ENCODE data around the gene ERMAP. TPM values are rescaled to one million over a fixed set of nuclear protein-coding genes. Genes with fewer than 3 reads are reported as not detected.
"Not testable (repeated sequence)": the region's sequence is repeated elsewhere in the genome, so short reads cannot be mapped to it uniquely, and the experiment has no call there.

The ERMAP gene
- total and polyA plus RNA-seq, 3 donors from 2014 or later: 10.6 to 14.0 (median 11.7) TPM

GRCh38 chr1:42806171-42806570, 10.8 kb upstream of the ERMAP start:
- Histone ChIP-seq H3K27me3 (no peaks in the 10 kb centered on the region), H3K27ac (no peak overlapping the region), H3K9me3 (no peaks in the 10 kb centered on the region), H3K4me1 (no peaks in the 10 kb centered on the region), H3K4me3 (no peak overlapping the region), H3K36me3 (ENCODE audit: low read depth, missing control alignments) (no peaks in the 10 kb centered on the region)
- TF ChIP-seq POLR2A (IDR thresholded peaks at IDR 0.05) (no peak), CTCF (IDR thresholded peaks at IDR 0.05) (no peak)
- intact Hi-C loops (cut with DNase I; ENCODE audit: low total_unique reads): no loop called here
- DNase-seq: no peak

DNA sequence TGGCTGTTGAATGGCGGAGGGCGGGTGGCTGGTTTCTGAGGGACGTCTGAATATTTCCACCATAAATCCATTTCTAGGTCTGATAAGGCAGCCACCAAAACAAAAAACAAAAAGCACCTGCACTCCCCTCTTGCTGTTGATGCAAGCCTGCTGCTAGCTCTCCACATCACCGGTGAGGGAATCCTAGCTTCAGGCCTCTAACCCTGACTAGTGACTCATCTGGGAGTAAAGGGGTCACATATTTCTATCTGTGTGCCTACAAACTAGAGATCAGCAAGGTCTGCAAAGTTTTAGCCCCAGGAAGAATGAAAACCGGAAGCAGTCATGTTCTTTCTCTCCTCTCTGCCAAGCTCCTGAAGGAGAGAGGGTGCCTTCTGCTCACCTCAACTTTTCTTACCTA, 10.3 kb upstream of the ERMAP start:
- Histone ChIP-seq H3K27ac (no peak overlapping the region), H3K9me3 (no peaks in the 10 kb centered on the region), H3K36me3 (ENCODE audit: low read depth, missing control alignments) (no peaks in the 10 kb centered on the region), H3K27me3 (no peaks in the 10 kb centered on the region), H3K4me1 (no peaks in the 10 kb centered on the region), H3K4me3 (no peak overlapping the region)
- no peak for TF ChIP-seq CTCF (IDR thresholded peaks at IDR 0.05)
- TF ChIP-seq POLR2A (IDR thresholded peaks at IDR 0.05): no peak
- DNase-seq: no peak
- WGBS, 2 donors: 85 to 87% methylated on average over 5 of the region's 5 CpGs
- intact Hi-C loops (cut with DNase I; ENCODE audit: low total_unique reads): no loop called here

DNA sequence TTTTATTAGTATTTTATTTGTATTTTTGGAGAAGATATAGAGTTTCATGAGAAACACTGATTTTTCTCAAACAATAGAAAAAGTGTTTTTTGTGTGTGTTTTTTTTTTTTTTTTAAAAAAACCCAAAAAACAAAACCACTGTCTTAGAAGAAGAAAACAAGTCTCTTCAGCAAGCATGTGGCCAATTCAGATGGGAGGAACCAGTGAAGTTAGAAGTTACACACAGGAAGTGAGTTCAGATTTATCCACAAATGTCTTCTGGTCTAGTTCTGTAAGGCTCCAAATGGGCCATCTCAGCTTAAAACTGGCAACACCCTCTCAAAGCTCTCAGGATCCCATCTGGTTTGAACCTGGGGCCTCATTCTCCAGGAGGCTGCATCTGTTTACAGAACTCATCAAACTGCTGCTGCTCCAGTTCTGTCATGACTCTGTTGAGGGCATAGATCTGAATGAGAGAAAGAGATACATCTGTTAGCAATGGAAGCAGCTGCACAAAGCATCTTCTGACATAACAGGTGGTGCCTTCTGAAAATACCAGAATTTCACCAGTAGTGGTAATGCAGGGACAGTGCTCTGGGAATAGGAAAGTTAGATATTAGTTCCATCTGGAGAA, 9.8 kb upstream of the ERMAP start:
- Histone ChIP-seq H3K27ac (no peak overlapping the region), H3K36me3 (ENCODE audit: low read depth, missing control alignments) (no peaks in the 10 kb centered on the region), H3K9me3 (no peaks in the 10 kb centered on the region), H3K27me3 (no peaks in the 10 kb centered on the region), H3K4me1 (no peaks in the 10 kb centered on the region), H3K4me3 (no peak overlapping the region)
- intact Hi-C loops (cut with DNase I; ENCODE audit: low total_unique reads): no loop called here
- TF ChIP-seq CTCF (IDR thresholded peaks at IDR 0.05) (no peak), POLR2A (IDR thresholded peaks at IDR 0.05) (no peak)
- no peak for DNase-seq

DNA sequence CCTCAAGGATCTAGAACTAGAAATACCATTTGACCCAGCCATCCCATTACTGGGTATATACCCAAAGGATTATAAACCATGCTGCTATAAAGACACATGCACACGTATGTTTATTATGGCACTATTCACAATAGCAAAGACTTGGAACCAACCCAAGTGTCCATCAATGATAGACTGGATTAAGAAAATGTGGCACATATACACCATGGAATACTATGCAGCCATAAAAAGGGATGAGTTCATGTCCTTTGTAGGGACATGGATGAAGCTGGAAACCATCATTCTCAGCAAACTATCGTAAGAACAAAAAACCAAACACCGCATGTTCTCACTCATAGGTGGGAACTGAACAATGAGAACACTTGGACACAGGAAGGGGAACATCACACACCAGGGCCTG, 2.1 kb upstream of the ERMAP start:
- not testable (repeated sequence) for H3K27me3 ChIP-seq, H3K9me3 ChIP-seq

DNA sequence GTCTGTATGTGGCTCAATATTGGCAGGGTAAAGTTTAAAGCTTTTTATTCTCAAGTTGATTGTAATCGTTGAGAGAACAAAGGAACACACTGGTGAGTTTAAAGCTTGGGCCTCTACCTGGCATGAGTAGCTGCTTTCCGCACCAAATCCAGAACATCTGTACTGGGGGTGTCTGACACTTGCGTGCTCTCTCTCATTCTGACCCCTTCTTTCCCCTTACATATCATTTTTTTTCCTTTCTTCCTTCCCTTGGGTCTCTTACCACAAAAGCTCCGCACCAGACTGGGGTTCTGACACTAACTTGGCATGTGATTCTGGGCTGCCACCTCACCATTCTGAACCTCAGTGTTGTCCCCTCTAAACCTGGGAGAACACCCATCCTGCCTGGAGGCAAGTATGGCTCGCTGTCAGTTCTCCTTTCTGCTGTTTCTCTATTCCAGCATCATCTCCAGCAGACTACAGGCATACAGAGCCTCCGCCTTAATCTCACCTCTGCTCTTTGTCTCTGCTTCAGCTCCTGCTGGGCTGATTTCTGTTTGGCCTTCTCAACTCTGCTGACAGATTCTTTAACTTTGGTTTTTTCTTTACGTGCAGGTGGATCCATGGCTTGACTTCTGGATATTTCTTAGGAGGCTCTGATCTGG, 859 bp upstream of the ERMAP start:
- intact Hi-C loops (cut with DNase I; ENCODE audit: low total_unique reads): no loop called here
- WGBS, 2 donors: 16 to 19% methylated on average over 7 of the region's 7 CpGs

More for the DNA sequence above, 2.1 kb upstream of the ERMAP start:
- H3K27ac ChIP-seq; H3K4me1 ChIP-seq; DNase-seq; H3K4me3 ChIP-seq; intact Hi-C loops (cut with DNase I; ENCODE audit: low total_unique reads); H3K36me3 ChIP-seq (ENCODE audit: low read depth, missing control alignments): not testable (repeated sequence)
- WGBS, 2 donors: 95% methylated on average over 2 of the region's 3 CpGs

More for the DNA sequence above, 859 bp upstream of the ERMAP start:
- Histone ChIP-seq H3K9me3 (no peaks in the 10 kb centered on the region), H3K4me1 (peaks cover 9% of the 10 kb centered on the region), H3K4me3 (peak overlapping the region; percentile 63 to 77), H3K27me3 (no peaks in the 10 kb centered on the region), H3K27ac (peak overlapping the region; percentile 89 to 97), H3K36me3 (ENCODE audit: low read depth, missing control alignments) (no peaks in the 10 kb centered on the region)
- TF ChIP-seq CTCF (IDR thresholded peaks at IDR 0.05): no peak
- TF ChIP-seq POLR2A (IDR thresholded peaks at IDR 0.05): no peak
- DNase-seq: no peak
